ENCODE results near the gene DPYSL4. TPM values are rescaled to one million over a fixed set of nuclear protein-coding genes. Genes with fewer than 3 reads are reported as not detected.

DPYSL4 gene
- total RNA-seq = 10 to 100 TPM in 1 of 2 donors, 1 to 10 TPM in 1; 4.1 to 22.6 TPM

- DNase-seq (ENCODE audit: low spot score) = no peak
- intact Hi-C loops (cut with DNase I) = no loop called here
- Histone ChIP-seq H3K4me1 (replicated peaks) (peaks cover 19% of the 10 kb centered on the region), H3K9me3 (no peaks in the 10 kb centered on the region), H3K27ac (no peak within 1 kb of the TSS), H3K4me3 (peak within 1 kb of the TSS; percentile 29 to 40), H3K36me3 (no peaks in the 10 kb centered on the region), H3K27me3 (replicated peaks; ENCODE audit: insufficient read depth) (no peaks in the 10 kb centered on the region)
- no peak for TF ChIP-seq POLR2A (IDR thresholded peaks at IDR 0.05)
- no peak for TF ChIP-seq CTCF (IDR thresholded peaks at IDR 0.05)
- no peak for TF ChIP-seq POLR2AphosphoS5 (IDR thresholded peaks at IDR 0.05)
- WGBS = 2% methylated on average over 29 of the region's 109 CpGs
Observed at GRCh38 chr10:132186488-132187429, at the start of gene DPYSL4. DPYSL4 (plus strand) TSS chr10:132186948; CDS start chr10:132187064, 116 bp downstream.

- H3K9me3 ChIP-seq = no peaks in the 10 kb centered on the region
- no peak overlapping the region for H3K4me3 ChIP-seq
- no peaks in the 10 kb centered on the region for H3K27me3 ChIP-seq (replicated peaks; ENCODE audit: insufficient read depth)
- TF ChIP-seq POLR2A (IDR thresholded peaks at IDR 0.05) = no peak
- no peak for TF ChIP-seq CTCF (IDR thresholded peaks at IDR 0.05)
- no peak for TF ChIP-seq POLR2AphosphoS5 (IDR thresholded peaks at IDR 0.05)
- WGBS = 93% methylated on average over 40 of the region's 40 CpGs
- no peak for DNase-seq (ENCODE audit: low spot score)
- H3K36me3 ChIP-seq = no peaks in the 10 kb centered on the region
- no peak overlapping the region for H3K27ac ChIP-seq
- intact Hi-C loops (cut with DNase I) = no loop called here
- no peaks in the 10 kb centered on the region for H3K4me1 ChIP-seq (replicated peaks)
Observed at GRCh38 chr10:132137111-132138072, 49.4 kb upstream of the DPYSL4 start.

- DNase-seq (ENCODE audit: low spot score) = no peak
- intact Hi-C loops (cut with DNase I) = no loop called here
- TF ChIP-seq POLR2AphosphoS5 (IDR thresholded peaks at IDR 0.05) (no peak), POLR2A (IDR thresholded peaks at IDR 0.05) (no peak), CTCF (IDR thresholded peaks at IDR 0.05) (no peak)
- Histone ChIP-seq H3K4me1 (replicated peaks) (no peaks in the 10 kb centered on the region), H3K36me3 (no peaks in the 10 kb centered on the region), H3K27me3 (replicated peaks; ENCODE audit: insufficient read depth) (no peaks in the 10 kb centered on the region), H3K27ac (no peak overlapping the region), H3K9me3 (no peaks in the 10 kb centered on the region), H3K4me3 (no peak overlapping the region)
- 89% methylated on average over 34 of the region's 40 CpGs for WGBS
Observed at GRCh38 chr10:132138133-132138532, 48.6 kb upstream of the DPYSL4 start.

- H3K9me3 ChIP-seq = no peaks in the 10 kb centered on the region
- H3K27me3 ChIP-seq (replicated peaks; ENCODE audit: insufficient read depth) = no peaks in the 10 kb centered on the region
- H3K36me3 ChIP-seq = no peaks in the 10 kb centered on the region
- 87% methylated on average over 12 of the region's 12 CpGs for WGBS
- DNase-seq (ENCODE audit: low spot score) = no peak
- H3K27ac ChIP-seq = no peak overlapping the region
- intact Hi-C loops (cut with DNase I) = no loop called here
- TF ChIP-seq POLR2AphosphoS5 (IDR thresholded peaks at IDR 0.05) (no peak), CTCF (IDR thresholded peaks at IDR 0.05) (no peak), POLR2A (IDR thresholded peaks at IDR 0.05) (no peak)
- no peak overlapping the region for H3K4me3 ChIP-seq
- H3K4me1 ChIP-seq (replicated peaks) = no peaks in the 10 kb centered on the region
Observed at GRCh38 chr10:132138596-132138995, 48.2 kb upstream of the DPYSL4 start.

All from prostate gland (tissue), 2 donors.